Adrenal gland (tissue), 12 donors: ENCODE results near the gene DMD. TPM values are rescaled to one million over a fixed set of nuclear protein-coding genes. Genes with fewer than 3 reads are reported as not detected.

Experiments
- DNase-seq, 7 donors: peaks; one replicate each; pipeline ENCODE4 v3.0.0-alpha.2; 2019 to 2020
- H3K27ac ChIP-seq, 5 donors: fragments of 200-600 bp; sonication (generic) in 4 of 5; 1 replicate in 3 of 5; 2 replicates in 2 of 5; pipeline versions ENCODE4 v1.5.1 to v1.8.0; 2016 to 2020; ENCODE audit warnings: mild to moderate bottlenecking in 1 of 5
- H3K27me3 ChIP-seq: fragments of 200-600 bp; 2 replicates; pipeline ENCODE4 v1.8.0; 2021
- H3K36me3 ChIP-seq, 2 donors: fragments of 200-600 bp; replicated peaks in 1 of 2; 1 replicate in 1 of 2; 2 replicates in 1 of 2; pipeline versions ENCODE4 v1.5.1 to v1.8.0; 2018 to 2022
- H3K4me1 ChIP-seq, 2 donors: fragments of 200-600 bp; replicated peaks in 1 of 2; 1 replicate in 1 of 2; 2 replicates in 1 of 2; pipeline versions ENCODE4 v1.5.1 to v1.8.0; 2018 to 2021
- H3K4me3 ChIP-seq, 4 donors: fragments of 200-600 bp; sonication (generic) in 3 of 4; one replicate each; pipeline ENCODE4 v1.5.1; 2016 to 2018
- H3K9me3 ChIP-seq, 3 donors: fragments of 200-600 bp; sonication (generic) in 1 of 3; replicated peaks in 1 of 3; 1 replicate in 2 of 3; 2 replicates in 1 of 3; pipeline versions ENCODE4 v1.5.1 to v1.8.0; 2016 to 2021
- POLR2A ChIP-seq, 2 donors: fragments of 450-650 bp; IDR thresholded peaks; one replicate each; pipeline ENCODE4 v1.6.1; 2017; ENCODE audit warnings: antibody characterized with exemption in 2 of 2, mild to moderate bottlenecking in 2 of 2, moderate library complexity in 1 of 2
- WGBS, 4 donors: extraction: QIAGEN DNeasy Blood & Tissue Kit in 2 of 4; methylation state at CpG; one replicate each; pipeline versions ENCODE4 v1.1.5 to v1.1.7; 2013 to 2017; 5-methylcytosine and 5-hydroxymethylcytosine counted together
- intact Hi-C, 2 donors: fragments of 100-400 bp; cut with DNase I; formaldehyde crosslinking; loops; one replicate each; pipeline versions ENCODE4 v1.14.1 to v1.15.0; 2022 to 2023
- polyA plus RNA-seq, 3 donors: library from polyadenylated mRNA; stranded (reverse); fragments of 200-250 nt in 2 of 3; fragments of 350-450 nt in 1 of 3; fragmentation: Illumina TruSeq in 1 of 3; extraction: RNeasy Lipid Tissue Mini Kit (QIAGEN cat#74804) in 1 of 3; gene quantifications; one replicate each; pipeline ENCODE4 v1.2.3, GENCODE V29; 2013 to 2014
- total RNA-seq, 9 donors: library from RNA; depleted of rRNA in 4 of 9; stranded (reverse); fragments of >200 nt in 4 of 9; fragments of 120-200 nt in 1 of 9; fragmentation: NEBNext Ultra II Directional in 1 of 9; extraction: Animal tissue kit (Norgen Biotek cat#: 25700) in 1 of 9; gene quantifications; one replicate each; pipeline versions ENCODE4 v1.1.0 to v1.2.4, GENCODE V29; 2013 to 2023
- TF ChIP-seq, protein P1 (sequence below), 6 experiments: fragments of 450-650 bp in 4 of 6; fragments of 200-600 bp in 2 of 6; sonication (generic) in 1 of 6; IDR thresholded peaks; 1 replicate in 5 of 6; 2 replicates in 1 of 6; pipeline versions ENCODE4 v1.5.1 to v1.8.0; 2016 to 2021; ENCODE audit warnings: antibody characterized with exemption in 6 of 6, mild to moderate bottlenecking in 2 of 6, moderate library complexity in 1 of 6
- donor health status: healthy with polysubstance abuse.
- donor health status: Bipolar disorder and iron deficiency.
- donor health status: DM: yes; HTN: yes; CAD: no.
- donor health status: DM: no; HTN: no; CAD: no.
- donor health status: DM: no; HTN: no; CAD: no.
- donor health status: DM: yes; HTN: yes; CAD: no.

The DMD gene
- total and polyA plus RNA-seq, 12 donors, result 14.6 to 89.7 (median 36.2) TPM

DNA sequence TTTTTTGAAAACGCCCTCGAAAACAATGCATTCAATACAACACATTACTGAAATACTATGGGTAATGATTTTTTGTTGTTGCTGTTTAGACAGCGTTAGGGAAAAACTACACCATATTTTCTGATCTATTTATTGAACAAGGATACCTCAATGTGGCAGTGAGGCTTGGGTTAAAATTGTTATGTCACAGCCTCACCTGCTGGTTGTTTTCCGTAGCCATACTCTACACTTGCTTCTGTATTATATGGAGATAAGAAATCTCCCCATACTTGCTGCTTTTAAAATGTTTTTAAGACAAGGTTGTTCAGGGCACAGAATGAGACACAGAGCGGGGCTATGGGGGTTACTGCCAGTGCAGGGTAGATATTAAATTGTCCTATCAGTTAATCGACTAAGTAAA is 1917.9 kb downstream of the DMD start:
- Histone ChIP-seq H3K27me3 (no peaks in the 10 kb centered on the region), H3K9me3 (no peaks in the 10 kb centered on the region), H3K36me3 (no peaks in the 10 kb centered on the region), H3K4me3 (no peak overlapping the region), H3K4me1 (no peaks in the 10 kb centered on the region), H3K27ac (no peak overlapping the region)
- WGBS, 4 donors, result 72 to 84% (median 79%) methylated on average over 6 of the region's 6 CpGs
- no peak for TF ChIP-seq POLR2A (IDR thresholded peaks at IDR 0.05)
- TF ChIP-seq, protein P1, sequence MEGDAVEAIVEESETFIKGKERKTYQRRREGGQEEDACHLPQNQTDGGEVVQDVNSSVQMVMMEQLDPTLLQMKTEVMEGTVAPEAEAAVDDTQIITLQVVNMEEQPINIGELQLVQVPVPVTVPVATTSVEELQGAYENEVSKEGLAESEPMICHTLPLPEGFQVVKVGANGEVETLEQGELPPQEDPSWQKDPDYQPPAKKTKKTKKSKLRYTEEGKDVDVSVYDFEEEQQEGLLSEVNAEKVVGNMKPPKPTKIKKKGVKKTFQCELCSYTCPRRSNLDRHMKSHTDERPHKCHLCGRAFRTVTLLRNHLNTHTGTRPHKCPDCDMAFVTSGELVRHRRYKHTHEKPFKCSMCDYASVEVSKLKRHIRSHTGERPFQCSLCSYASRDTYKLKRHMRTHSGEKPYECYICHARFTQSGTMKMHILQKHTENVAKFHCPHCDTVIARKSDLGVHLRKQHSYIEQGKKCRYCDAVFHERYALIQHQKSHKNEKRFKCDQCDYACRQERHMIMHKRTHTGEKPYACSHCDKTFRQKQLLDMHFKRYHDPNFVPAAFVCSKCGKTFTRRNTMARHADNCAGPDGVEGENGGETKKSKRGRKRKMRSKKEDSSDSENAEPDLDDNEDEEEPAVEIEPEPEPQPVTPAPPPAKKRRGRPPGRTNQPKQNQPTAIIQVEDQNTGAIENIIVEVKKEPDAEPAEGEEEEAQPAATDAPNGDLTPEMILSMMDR (IDR thresholded peaks at IDR 0.05), result peak in 2 of 6 experiments; percentile 31 to 33
- DNase-seq, result peak in 1 of 7 donors; percentile 1
- intact Hi-C loops, result no loop called here

DNA sequence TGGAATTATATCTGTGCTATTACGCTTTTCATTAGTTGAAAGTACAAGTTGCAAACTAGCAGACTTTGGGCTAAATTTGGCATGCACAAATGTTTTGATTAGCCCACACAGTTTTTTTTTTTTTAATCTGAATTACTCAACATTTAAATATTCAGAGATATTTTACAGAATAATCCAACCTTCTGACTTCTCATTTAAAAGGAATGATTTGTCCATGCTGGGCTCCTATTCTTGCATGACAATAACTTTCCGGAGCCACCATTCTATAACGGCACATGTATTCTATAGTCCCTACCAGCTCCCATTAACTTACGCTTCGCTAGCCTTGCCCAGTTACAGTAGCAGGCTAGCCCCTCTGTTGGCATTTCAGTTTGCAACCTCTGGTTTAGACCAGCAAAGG is 1920.2 kb downstream of the DMD start:
- no peak for DNase-seq
- WGBS, 4 donors, result 85 to 93% (median 90%) methylated on average over 5 of the region's 5 CpGs
- Histone ChIP-seq H3K9me3 (no peaks in the 10 kb centered on the region), H3K27ac (no peak overlapping the region), H3K4me1 (no peaks in the 10 kb centered on the region), H3K4me3 (no peak overlapping the region), H3K36me3 (no peaks in the 10 kb centered on the region), H3K27me3 (no peaks in the 10 kb centered on the region)
- no peak for TF ChIP-seq POLR2A (IDR thresholded peaks at IDR 0.05)
- TF ChIP-seq, protein P1 (IDR thresholded peaks at IDR 0.05), result no peak
- intact Hi-C loops, result no loop called here

DNA sequence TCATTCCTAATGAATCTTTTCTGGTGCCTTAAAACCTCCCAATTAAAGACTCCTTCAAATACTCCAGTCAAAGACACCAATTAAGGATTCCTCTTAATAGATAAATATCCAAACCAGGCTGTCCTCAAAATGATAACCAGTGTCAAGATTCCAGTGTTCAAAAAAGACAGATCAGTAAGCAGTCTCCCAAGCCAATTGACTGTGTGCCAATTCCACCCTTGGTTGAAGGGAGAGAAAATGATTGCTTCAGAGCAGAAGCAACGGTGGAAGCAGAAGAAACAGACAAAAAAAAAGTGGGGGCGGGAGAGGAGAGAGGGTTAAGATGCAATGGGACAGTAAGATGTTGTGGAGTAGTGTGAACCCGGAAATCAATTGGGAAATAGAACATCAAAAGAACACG is 1923.5 kb downstream of the DMD start:
- Histone ChIP-seq H3K9me3 (no peaks in the 10 kb centered on the region), H3K27ac (no peak overlapping the region), H3K36me3 (no peaks in the 10 kb centered on the region), H3K27me3 (no peaks in the 10 kb centered on the region), H3K4me1 (no peaks in the 10 kb centered on the region), H3K4me3 (no peak overlapping the region)
- TF ChIP-seq, protein P1 (IDR thresholded peaks at IDR 0.05), result no peak
- TF ChIP-seq POLR2A (IDR thresholded peaks at IDR 0.05), result no peak
- peak in 2 of 7 donors; percentile 4 to 11 for DNase-seq
- WGBS, 4 donors, result 58 to 76% (median 64%) methylated on average over 4 of the region's 4 CpGs
- intact Hi-C loops, result no loop called here

DNA sequence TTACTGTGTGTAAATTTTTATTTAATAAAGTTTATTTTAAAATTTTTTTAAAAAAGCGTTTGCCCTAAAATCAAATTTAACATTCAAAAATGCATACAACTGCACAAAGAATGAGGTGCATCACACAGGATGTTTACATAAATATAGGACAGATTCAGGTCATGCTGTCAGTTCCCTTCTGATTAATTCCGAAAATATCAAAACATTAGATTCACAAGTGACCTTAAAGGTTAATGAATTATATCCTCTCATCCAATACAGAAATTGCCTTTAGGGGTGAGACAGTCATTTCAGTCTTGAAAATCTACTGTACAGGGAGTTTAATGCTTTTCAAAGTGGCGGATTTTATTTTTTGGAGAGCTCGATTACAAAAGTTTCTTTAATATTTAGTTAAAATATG is 1930.8 kb downstream of the DMD start:
- intact Hi-C loops, result no loop called here
- no peaks in the 10 kb centered on the region for H3K4me1 ChIP-seq
- H3K27ac ChIP-seq, result no peak overlapping the region
- H3K4me3 ChIP-seq, result no peak overlapping the region
- no peaks in the 10 kb centered on the region for H3K9me3 ChIP-seq
- 66 to 71% (median 68%) methylated on average over 4 of the region's 4 CpGs for WGBS, 4 donors
- no peak for TF ChIP-seq POLR2A (IDR thresholded peaks at IDR 0.05)
- TF ChIP-seq, protein P1 (IDR thresholded peaks at IDR 0.05), result no peak
- no peaks in the 10 kb centered on the region for H3K36me3 ChIP-seq
- H3K27me3 ChIP-seq, result no peaks in the 10 kb centered on the region
- no peak for DNase-seq
